Activated CD4-positive, alpha-beta memory T cell treated with anti-CD3 and anti-CD28 coated beads, Interleukin-2, amount 10 ng/mL, durations not matched to agents 7 days and 5 days (primary cell): ENCODE data around the gene DUOX2. TPM values are rescaled to one million over a fixed set of nuclear protein-coding genes. Genes with fewer than 3 reads are reported as not detected.
"Not testable (repeated sequence)": the region's sequence is repeated elsewhere in the genome, so short reads cannot be mapped to it uniquely, and the experiment has no call there.

Experiments used
- CTCF ChIA-PET: fragments of 350-600 bp; sonication (Branson Sonifier 250); formaldehyde crosslinking; loops from one replicate; lab custom pipeline; 2021; ENCODE audit warnings: antibody characterized with exemption, inconsistent platforms; lab: Charles Lee
- POLR2A ChIA-PET: fragments of 350-600 bp; sonication (Branson Sonifier 250); formaldehyde crosslinking; loops from one replicate; lab custom pipeline; 2021; ENCODE audit warnings: antibody characterized with exemption; lab: Charles Lee
- DNase-seq: peaks from one replicate; pipeline ENCODE4 v3.0.0-alpha.2; 2020
- H3K27ac Mint-ChIP-seq: one replicate; pipeline ENCODE4 v1.8.0; 2021; ENCODE audit warnings: mild to moderate bottlenecking, mixed read lengths
- H3K27me3 Mint-ChIP-seq: one replicate; pipeline ENCODE4 v1.8.0; 2021; ENCODE audit warnings: mixed read lengths
- H3K36me3 Mint-ChIP-seq: one replicate; pipeline ENCODE4 v1.8.0; 2021; ENCODE audit warnings: low read depth, mixed read lengths
- H3K4me1 Mint-ChIP-seq: one replicate; pipeline ENCODE4 v1.8.0; 2021; ENCODE audit warnings: mixed read lengths
- H3K4me3 Mint-ChIP-seq: one replicate; pipeline ENCODE4 v1.8.0; 2021; ENCODE audit warnings: mild to moderate bottlenecking, mixed read lengths
- H3K9me3 Mint-ChIP-seq: one replicate; pipeline ENCODE4 v1.8.0; 2021; ENCODE audit warnings: mixed read lengths
- total RNA-seq, 2 experiments: library from RNA; stranded (reverse); gene quantifications; one replicate each; pipeline ENCODE4 v1.2.3, GENCODE V29; 2021

The DUOX2 gene
- total RNA-seq, 2 experiments from 2014 or later, result 0.23 TPM; not detected in 1

- CTCF ChIA-PET, result interaction anchor here (0.9 kb wide), 1 partner anchor 59 kb away, joined by 3 read pairs; no protein-coding TSS in a partner anchor
- H3K27me3 Mint-ChIP-seq, POLR2A ChIA-PET, DNase-seq, H3K9me3 Mint-ChIP-seq, H3K4me3 Mint-ChIP-seq, H3K4me1 Mint-ChIP-seq, H3K36me3 Mint-ChIP-seq, H3K27ac Mint-ChIP-seq: not testable (repeated sequence)
Measured at GRCh38 chr15:45058690-45059675, 55.0 kb downstream of the DUOX2 start.

- CTCF ChIA-PET, result interaction anchor here (0.6 kb wide), 1 partner anchor 90 kb away, joined by 3 read pairs; no protein-coding TSS in a partner anchor
- H3K9me3 Mint-ChIP-seq, result peaks cover 10% of the 10 kb centered on the region
- H3K4me3 Mint-ChIP-seq, H3K4me1 Mint-ChIP-seq, POLR2A ChIA-PET, DNase-seq, H3K27ac Mint-ChIP-seq, H3K27me3 Mint-ChIP-seq: not testable (repeated sequence)
- H3K36me3 Mint-ChIP-seq, result peaks cover 24% of the 10 kb centered on the region
Measured at GRCh38 chr15:45052676-45053075, 61.3 kb downstream of the DUOX2 start.

GRCh38 chr15:45050587-45050986, 63.4 kb downstream of the DUOX2 start:
- peaks cover 26% of the 10 kb centered on the region for H3K36me3 Mint-ChIP-seq
- no peaks in the 10 kb centered on the region for H3K4me1 Mint-ChIP-seq
- peaks cover 10% of the 10 kb centered on the region for H3K9me3 Mint-ChIP-seq
- ChIA-PET CTCF (interaction anchor here (1.1 kb wide), 1 partner anchor 14 kb away, joined by 5 read pairs; no protein-coding TSS in a partner anchor), POLR2A (no interaction called here)
- H3K4me3 Mint-ChIP-seq, result no peak overlapping the region
- H3K27ac Mint-ChIP-seq, result no peak overlapping the region
- H3K27me3 Mint-ChIP-seq, result no peaks in the 10 kb centered on the region
- no peak for DNase-seq

- ChIA-PET POLR2A (no interaction called here), CTCF (no interaction called here)
- Mint-ChIP-seq H3K36me3 (peaks cover 22% of the 10 kb centered on the region), H3K4me3 (no peak overlapping the region), H3K27ac (no peak overlapping the region), H3K9me3 (peaks cover 10% of the 10 kb centered on the region), H3K27me3 (no peaks in the 10 kb centered on the region), H3K4me1 (no peaks in the 10 kb centered on the region)
- DNase-seq, result no peak
Measured at GRCh38 chr15:45048794-45049631, 65.0 kb downstream of the DUOX2 start.

- H3K27me3 Mint-ChIP-seq, POLR2A ChIA-PET, H3K4me3 Mint-ChIP-seq, CTCF ChIA-PET, DNase-seq, H3K27ac Mint-ChIP-seq, H3K4me1 Mint-ChIP-seq: not testable (repeated sequence)
- H3K36me3 Mint-ChIP-seq, result peaks cover 22% of the 10 kb centered on the region
- H3K9me3 Mint-ChIP-seq, result peaks cover 10% of the 10 kb centered on the region
Measured at GRCh38 chr15:45048449-45048793, 65.6 kb downstream of the DUOX2 start.

GRCh38 chr15:45044270-45044669, 69.7 kb downstream of the DUOX2 start:
- H3K27me3 Mint-ChIP-seq, H3K9me3 Mint-ChIP-seq, CTCF ChIA-PET, H3K27ac Mint-ChIP-seq, DNase-seq, H3K4me1 Mint-ChIP-seq, POLR2A ChIA-PET, H3K4me3 Mint-ChIP-seq: not testable (repeated sequence)
- H3K36me3 Mint-ChIP-seq, result peaks cover 13% of the 10 kb centered on the region

- H3K27me3 Mint-ChIP-seq, H3K9me3 Mint-ChIP-seq, DNase-seq, H3K27ac Mint-ChIP-seq, H3K4me1 Mint-ChIP-seq, CTCF ChIA-PET, H3K4me3 Mint-ChIP-seq, POLR2A ChIA-PET, H3K36me3 Mint-ChIP-seq: not testable (repeated sequence)
Measured at GRCh38 chr15:45042859-45043258, 71.1 kb downstream of the DUOX2 start.

Other genes with a start within 250 kb of the DUOX2 start
- gene TERB2, start 157.5 kb downstream of the DUOX2 start, total RNA-seq, result not detected
- gene SORD, start 91.0 kb downstream of the DUOX2 start, total RNA-seq, result 1 to 10 TPM; 5.2 to 5.9 TPM
- not detected for gene DUOXA2, start 154 bp upstream of the DUOX2 start, total RNA-seq
- not detected for gene DUOXA1, start 15.7 kb upstream of the DUOX2 start, total RNA-seq
- under 1 TPM in 1 of 2 experiments, not detected in 1; 0.08 TPM for gene DUOX1, start 15.8 kb upstream of the DUOX2 start, total RNA-seq
- gene SHF, start 73.8 kb upstream of the DUOX2 start, total RNA-seq, result 1 to 10 TPM; 1.7 to 2.0 TPM
- gene SLC28A2, start 138.1 kb upstream of the DUOX2 start, total RNA-seq, result not detected